Peyer's patch (tissue), 4 donors: ENCODE results near the gene PCBP3. TPM values are rescaled to one million over a fixed set of nuclear protein-coding genes. Genes with fewer than 3 reads are reported as not detected.

Source experiments
- DNase-seq, 3 donors: peaks; one replicate each; pipeline ENCODE4 v3.0.0-alpha.2; 2017 to 2019
- H3K27ac ChIP-seq, 4 donors: fragments of 200-600 bp; sonication (generic); one replicate each; pipeline ENCODE4 v1.5.1; 2016 to 2019
- H3K27me3 ChIP-seq, 2 donors: fragments of 200-600 bp; sonication (generic); one replicate each; pipeline ENCODE4 v1.5.1; 2019
- H3K36me3 ChIP-seq, 3 donors: fragments of 200-600 bp; sonication (generic); one replicate each; pipeline ENCODE4 v1.5.1; 2016 to 2019
- H3K4me1 ChIP-seq, 4 donors: fragments of 200-600 bp; sonication (generic); one replicate each; pipeline ENCODE4 v1.5.1; 2016 to 2019
- H3K4me3 ChIP-seq, 4 donors: fragments of 200-600 bp; sonication (generic); 1 replicate in 3 of 4; 2 replicates in 1 of 4; pipeline ENCODE4 v1.5.1; 2016 to 2019; ENCODE audit warnings: mild to moderate bottlenecking in 1 of 4
- H3K9me3 ChIP-seq, 4 donors: fragments of 200-600 bp; sonication (generic); one replicate each; pipeline ENCODE4 v1.5.1; 2016 to 2019; ENCODE audit warnings: mild to moderate bottlenecking in 1 of 4
- POLR2A ChIP-seq, 2 donors: fragments of 450-650 bp; IDR thresholded peaks; one replicate each; pipeline ENCODE4 v1.5.1; 2017; ENCODE audit warnings: antibody characterized with exemption in 2 of 2, mild to moderate bottlenecking in 2 of 2, moderate library complexity in 2 of 2
- total RNA-seq, 4 donors: library from RNA; depleted of rRNA; stranded (reverse); fragments of >200 nt; gene quantifications; one replicate each; pipeline ENCODE4 v1.1.0, GENCODE V29; 2016
- TF ChIP-seq, protein P1 (sequence below), 6 experiments: fragments of 450-650 bp in 4 of 6; fragments of 200-600 bp in 2 of 6; sonication (generic) in 1 of 6; IDR thresholded peaks; one replicate each; pipeline ENCODE4 v1.5.1; 2017 to 2019; ENCODE audit warnings: antibody characterized with exemption in 6 of 6, mild to moderate bottlenecking in 3 of 6, moderate library complexity in 1 of 6

Gene PCBP3
- total RNA-seq, 4 donors from 2014 or later: 1.1 to 6.0 (median 4.4) TPM; not detected in 1

DNA sequence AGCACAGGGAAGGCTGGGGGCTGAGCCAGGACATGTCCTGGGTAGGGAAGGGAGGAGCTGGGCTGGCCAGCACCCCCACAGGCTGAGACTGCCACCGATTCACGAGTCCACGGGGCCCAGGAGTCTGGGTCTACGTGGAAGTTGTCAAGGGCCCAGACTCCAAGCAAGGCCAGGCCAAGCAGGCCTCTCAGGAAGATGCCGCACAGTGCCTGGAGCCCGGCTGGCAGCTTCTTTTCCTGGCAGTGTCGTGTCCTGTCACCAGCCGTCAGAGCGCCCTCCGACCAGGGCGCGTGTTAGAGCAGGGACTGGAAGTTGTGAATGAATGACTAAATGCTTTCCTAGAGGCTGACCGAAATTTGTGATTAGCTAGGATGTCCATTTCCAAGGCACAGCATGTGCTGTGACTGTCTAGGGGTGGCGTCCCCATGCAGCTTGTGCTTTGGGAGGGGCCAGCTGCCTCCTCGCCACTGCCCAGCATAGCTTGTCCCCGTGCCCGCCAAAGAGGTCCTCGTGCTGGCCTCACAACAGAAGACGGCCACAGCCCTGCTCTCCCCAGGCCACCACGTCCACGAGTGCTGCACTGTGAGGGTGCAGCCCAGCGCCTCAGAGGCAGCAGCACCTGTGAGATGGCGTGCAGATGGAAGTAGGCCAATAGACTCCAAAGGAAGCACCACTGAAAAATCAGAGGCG, 190.6 kb downstream of the PCBP3 start:
- Histone ChIP-seq H3K27me3 (no peaks in the 10 kb centered on the region), H3K36me3 (no peaks in the 10 kb centered on the region), H3K9me3 (no peaks in the 10 kb centered on the region), H3K4me3 (no peak overlapping the region), H3K4me1 (peaks cover 0 to 14% (median 0%) of the 10 kb centered on the region in 4 donors), H3K27ac (no peak overlapping the region)
- TF ChIP-seq POLR2A (IDR thresholded peaks at IDR 0.05): no peak
- TF ChIP-seq, protein P1, sequence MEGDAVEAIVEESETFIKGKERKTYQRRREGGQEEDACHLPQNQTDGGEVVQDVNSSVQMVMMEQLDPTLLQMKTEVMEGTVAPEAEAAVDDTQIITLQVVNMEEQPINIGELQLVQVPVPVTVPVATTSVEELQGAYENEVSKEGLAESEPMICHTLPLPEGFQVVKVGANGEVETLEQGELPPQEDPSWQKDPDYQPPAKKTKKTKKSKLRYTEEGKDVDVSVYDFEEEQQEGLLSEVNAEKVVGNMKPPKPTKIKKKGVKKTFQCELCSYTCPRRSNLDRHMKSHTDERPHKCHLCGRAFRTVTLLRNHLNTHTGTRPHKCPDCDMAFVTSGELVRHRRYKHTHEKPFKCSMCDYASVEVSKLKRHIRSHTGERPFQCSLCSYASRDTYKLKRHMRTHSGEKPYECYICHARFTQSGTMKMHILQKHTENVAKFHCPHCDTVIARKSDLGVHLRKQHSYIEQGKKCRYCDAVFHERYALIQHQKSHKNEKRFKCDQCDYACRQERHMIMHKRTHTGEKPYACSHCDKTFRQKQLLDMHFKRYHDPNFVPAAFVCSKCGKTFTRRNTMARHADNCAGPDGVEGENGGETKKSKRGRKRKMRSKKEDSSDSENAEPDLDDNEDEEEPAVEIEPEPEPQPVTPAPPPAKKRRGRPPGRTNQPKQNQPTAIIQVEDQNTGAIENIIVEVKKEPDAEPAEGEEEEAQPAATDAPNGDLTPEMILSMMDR (IDR thresholded peaks at IDR 0.05): no peak
- DNase-seq: no peak

DNA sequence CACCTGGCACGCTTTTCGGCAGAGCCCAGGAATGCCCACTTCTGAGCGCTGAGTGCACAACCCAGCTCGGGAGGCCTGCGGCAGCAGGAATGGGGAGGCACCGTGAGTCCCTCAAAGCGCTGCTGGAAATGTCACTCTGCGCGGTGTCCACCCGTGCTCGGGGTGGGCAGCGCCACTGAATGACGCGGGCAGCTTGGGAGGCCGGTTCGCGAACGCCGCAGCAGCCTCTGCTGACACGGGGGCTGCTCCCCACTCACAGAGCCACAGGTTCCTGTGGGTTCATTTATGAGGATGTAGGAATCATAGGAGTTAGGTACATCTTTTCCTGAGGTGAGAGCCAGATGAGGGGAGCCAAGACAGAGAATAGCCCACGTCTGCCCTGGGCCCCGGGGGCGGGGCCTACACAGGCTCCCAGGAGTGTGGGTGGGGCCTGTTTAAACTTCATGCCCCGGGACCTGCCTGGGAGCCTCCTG, 191.3 kb downstream of the PCBP3 start:
- TF ChIP-seq, protein P1 (IDR thresholded peaks at IDR 0.05): no peak
- TF ChIP-seq POLR2A (IDR thresholded peaks at IDR 0.05): no peak
- Histone ChIP-seq H3K27me3 (no peaks in the 10 kb centered on the region), H3K36me3 (no peaks in the 10 kb centered on the region), H3K4me3 (no peak overlapping the region), H3K9me3 (no peaks in the 10 kb centered on the region), H3K4me1 (peaks cover 0 to 14% (median 0%) of the 10 kb centered on the region in 4 donors), H3K27ac (no peak overlapping the region)
- peak in 1 of 3 donors; percentile 40 for DNase-seq

DNA sequence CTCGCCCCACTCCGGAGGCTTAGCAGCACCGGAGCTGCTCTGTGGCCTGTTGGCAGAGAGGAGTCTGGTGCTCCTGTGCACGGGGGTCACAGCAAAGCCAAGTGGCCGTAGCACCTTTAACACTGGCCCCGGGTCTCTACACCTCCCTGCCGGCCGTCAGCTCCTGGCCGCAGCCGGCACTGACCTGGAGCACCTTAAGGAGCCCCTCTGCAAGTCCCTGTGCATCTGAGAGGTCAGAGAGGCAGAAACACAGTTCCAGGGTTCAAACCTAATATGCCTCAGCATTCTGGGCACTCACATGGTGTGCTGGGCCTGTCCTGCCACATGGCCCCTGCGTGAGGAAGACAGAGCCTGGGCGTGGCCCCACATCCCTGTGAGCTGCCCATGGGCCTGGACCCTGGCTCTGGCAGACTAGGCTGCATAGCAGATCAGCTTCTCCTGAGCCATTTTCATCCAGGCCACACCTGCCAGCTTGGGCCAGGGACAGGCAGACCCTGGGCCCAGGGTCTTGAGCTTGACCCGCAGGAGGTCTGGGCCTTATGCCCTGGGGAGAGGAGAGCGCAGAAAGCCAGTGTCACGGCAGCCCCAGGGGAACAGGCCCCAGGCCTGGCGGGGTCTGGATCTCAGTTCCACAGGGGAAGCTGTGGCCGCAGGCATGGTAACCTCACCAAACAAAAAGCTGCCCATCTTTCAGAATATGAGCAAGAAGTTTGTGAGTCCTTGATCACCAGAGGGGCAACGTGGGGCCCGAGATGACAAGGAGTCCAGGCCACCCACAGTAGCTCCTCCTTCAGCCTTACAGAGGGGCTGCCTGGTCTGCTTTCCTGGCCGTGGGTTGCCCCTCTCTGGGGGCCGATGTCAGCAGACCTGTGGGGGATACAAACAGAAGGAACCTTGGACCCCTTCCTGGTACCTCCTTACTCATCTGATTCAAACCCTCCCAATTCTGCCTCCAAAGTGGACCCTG, 192.1 kb downstream of the PCBP3 start:
- Histone ChIP-seq H3K36me3 (no peaks in the 10 kb centered on the region), H3K9me3 (no peaks in the 10 kb centered on the region), H3K4me3 (no peak overlapping the region), H3K27me3 (no peaks in the 10 kb centered on the region), H3K27ac (no peak overlapping the region), H3K4me1 (peaks cover 0 to 14% (median 0%) of the 10 kb centered on the region in 4 donors)
- DNase-seq: no peak
- TF ChIP-seq, protein P1 (IDR thresholded peaks at IDR 0.05): no peak
- TF ChIP-seq POLR2A (IDR thresholded peaks at IDR 0.05): no peak

DNA sequence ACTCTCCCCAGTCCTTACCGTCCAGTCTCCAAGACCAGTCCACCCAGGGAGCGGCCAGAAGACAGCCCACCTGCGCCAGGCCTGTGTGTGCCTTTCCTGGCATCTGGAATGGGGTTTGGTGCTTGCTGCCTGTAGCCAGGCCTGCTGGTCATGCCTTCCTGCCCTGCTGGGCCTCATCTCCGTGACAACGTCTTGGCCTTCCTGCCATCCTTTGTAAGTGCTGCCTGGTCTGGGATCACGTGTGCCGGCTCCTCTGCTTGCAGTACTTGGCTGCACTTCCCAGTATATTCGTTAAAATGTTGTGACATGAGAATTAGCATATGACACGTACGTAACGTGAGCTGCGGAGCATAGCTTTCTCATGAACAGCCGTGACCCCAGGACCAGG, 192.7 kb downstream of the PCBP3 start:
- peaks cover 0 to 9% (median 0%) of the 10 kb centered on the region in 4 donors for H3K4me1 ChIP-seq
- no peak overlapping the region for H3K4me3 ChIP-seq
- no peak for DNase-seq
- H3K27me3 ChIP-seq: no peaks in the 10 kb centered on the region
- no peaks in the 10 kb centered on the region for H3K36me3 ChIP-seq
- no peaks in the 10 kb centered on the region for H3K9me3 ChIP-seq
- TF ChIP-seq POLR2A (IDR thresholded peaks at IDR 0.05): no peak
- TF ChIP-seq, protein P1 (IDR thresholded peaks at IDR 0.05): no peak
- no peak overlapping the region for H3K27ac ChIP-seq

DNA sequence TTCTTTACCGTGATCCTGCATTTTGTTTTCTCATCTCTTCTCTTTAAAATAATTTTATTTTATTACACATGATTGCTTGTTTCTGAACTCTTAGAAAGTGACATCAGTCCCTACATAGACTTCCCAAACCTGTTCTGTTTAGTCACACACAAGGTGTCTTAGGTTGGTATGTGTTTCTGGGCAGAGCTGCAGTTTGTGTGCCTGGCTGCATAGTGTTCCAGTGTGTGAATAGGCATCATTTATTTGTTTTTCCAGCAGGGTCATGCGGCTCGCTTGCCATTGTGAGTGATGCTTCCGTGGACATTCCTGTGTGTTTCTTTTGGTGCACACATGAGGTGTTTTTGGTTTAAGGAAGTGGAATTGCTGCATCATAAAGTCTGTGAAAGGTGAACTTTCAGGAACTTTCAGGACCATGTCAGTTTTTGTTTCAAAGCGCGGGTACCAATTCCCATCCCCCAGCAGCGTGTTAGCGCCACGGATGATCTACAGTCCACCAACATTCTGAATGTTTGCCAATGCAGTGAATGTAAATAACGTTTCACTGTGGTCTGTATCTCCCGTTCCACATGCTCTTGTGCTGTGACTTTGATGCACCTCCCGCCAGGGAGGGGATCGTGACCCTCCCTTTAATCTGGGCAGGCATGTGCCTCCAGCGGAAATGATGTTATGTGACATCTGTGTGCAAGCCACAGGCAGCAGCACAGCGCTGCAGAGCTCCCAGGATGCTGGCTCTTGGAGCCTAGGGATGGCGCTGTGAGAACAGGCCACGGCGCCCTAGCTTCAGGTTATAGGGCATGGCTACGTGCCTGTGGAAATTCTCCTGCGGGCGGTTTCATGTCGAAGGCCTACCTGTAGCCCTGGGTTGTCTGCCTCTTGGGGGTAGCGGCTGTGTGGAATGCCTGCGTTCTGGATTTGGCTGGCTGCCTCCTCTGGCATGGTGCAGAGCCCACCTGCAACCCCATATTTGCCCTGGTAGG, 193.5 kb downstream of the PCBP3 start:
- H3K27me3 ChIP-seq: no peaks in the 10 kb centered on the region
- DNase-seq: no peak
- no peaks in the 10 kb centered on the region for H3K9me3 ChIP-seq
- TF ChIP-seq, protein P1 (IDR thresholded peaks at IDR 0.05): no peak
- TF ChIP-seq POLR2A (IDR thresholded peaks at IDR 0.05): no peak
- H3K4me3 ChIP-seq: no peak overlapping the region
- H3K4me1 ChIP-seq: peaks cover 0 to 9% (median 0%) of the 10 kb centered on the region in 4 donors
- no peak overlapping the region for H3K27ac ChIP-seq
- no peaks in the 10 kb centered on the region for H3K36me3 ChIP-seq
